Left hindlimb (tissue), 1 donor: ENCODE results near the gene APC.

Source experiments
- DNase-seq: peaks from one replicate; pipeline ENCODE4 v3.0.0-alpha.2; 2018

APC gene

DNA sequence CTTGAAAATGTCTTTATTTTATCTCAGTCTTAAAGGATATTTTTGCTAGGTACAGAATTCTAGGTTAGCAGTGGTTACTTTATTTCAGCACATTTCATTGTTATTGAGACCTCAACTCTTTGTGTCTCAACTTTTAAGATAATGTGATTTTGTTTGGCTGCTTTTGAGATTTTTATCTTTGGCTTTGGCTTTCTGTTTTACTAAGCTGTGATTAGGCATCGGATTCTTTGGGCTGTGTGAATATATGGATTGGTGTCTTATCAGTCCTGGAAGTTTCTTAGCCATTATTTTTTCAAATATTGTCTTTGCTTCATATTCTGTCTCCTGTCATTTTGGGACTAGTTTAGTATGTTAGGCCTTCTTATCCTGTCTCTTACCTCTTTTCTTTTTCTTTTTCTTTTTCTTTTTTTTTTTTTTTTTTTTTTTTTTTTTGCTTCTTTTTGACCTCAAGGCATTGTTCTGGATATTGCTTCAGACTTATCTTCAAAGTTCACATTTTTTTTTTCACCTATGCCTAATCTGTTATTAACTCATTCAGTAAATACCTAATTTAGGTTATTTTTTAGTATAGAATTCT is 20.1 kb upstream of the APC start:
- DNase-seq, result no peak

DNA sequence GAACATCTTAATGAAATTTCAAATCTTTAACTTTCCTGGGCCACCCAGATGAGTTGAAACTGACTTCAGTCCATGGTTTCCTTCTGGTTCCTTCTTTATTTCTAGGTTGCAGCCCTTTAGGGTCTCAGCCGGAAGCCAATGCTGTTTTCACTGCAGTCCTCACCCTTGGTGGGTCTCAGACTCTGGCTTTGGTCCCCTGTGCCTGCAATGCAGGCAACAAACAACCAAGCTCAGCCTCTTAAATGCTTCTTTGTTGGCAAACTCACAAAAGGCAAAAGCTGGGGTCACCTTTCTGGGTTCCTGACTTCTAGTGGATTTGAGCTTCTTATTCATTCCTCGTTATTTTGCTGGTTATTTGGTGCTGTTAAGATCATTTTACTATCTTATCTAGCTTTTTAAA is 19.3 kb upstream of the APC start:
- DNase-seq, result no peak

DNA sequence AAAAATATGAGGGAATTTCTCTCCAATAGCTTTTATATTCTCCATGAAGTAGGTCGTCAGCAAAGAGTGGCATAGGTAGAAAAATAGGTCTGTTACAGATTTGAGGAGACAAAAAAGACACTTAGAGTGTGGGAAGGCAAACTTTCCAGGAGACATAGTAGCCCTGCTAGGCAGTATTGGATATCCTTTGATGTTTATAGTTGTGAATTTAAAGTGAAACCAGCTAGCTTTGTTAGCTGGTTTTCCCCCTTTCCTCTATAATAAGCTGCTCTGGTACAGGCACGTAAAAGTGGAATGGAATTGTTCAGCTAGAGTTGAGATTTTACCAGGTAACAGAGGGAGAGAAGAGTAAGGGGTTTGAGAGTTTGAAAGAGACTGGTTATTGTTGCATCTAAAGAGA is 17.1 kb upstream of the APC start:
- no peak for DNase-seq

DNA sequence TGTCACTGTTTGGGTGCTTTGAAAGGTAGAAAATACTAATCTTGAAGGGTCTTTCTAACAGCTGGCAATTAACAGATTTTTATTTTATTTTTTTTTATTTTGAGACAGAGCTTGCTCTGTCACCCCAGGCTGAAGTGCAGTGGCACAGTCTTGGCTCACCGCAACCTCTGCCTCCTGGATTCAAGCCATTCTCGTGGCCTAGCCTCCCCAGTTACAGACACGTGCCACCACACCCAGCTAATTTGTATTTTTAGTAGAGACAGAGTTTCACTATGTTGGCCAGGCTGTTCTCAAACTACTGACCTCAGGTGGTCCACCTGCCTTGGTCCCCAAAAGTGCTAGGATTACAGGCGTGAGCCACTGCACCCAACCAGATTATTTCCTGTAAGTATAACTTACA is 12.8 kb upstream of the APC start:
- no peak for DNase-seq

DNA sequence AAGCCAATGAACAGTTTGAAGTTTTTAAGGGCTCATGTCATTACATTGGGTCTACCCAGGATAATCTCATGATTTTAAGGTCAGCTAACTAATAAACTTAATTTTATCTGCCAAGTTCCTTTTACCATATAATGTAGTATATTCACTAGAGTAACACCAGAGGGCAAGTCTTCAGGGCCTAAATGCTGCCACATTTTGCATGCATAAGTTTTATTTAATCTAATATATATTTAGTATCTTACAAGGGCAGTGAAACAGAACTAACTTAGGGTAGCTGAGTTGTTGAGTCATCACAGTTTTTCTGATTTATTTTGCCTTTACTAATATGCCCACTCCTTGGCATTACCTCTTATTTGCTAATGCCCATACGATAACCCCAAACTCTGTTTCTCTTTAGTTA is 8.1 kb upstream of the APC start:
- DNase-seq, result no peak

DNA sequence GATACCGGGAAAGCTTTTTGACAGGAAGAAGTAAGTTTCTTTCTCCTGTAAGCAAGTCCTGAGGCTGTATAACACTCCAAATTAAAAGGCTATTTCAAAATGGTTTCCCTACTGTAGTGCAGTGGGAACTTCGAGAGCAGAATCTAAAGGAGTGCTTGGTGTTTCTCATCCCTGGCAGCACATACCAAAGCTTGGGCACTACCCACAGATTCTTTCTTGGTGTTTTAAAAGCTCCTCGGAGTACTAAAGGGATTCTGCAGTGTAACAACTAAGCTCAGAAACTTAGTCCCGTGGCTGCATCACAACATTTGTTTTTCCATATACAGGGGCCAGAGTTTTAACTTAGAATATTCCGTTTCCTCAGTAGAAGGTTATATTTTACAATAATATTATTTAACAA is 5.6 kb upstream of the APC start:
- no peak for DNase-seq

DNA sequence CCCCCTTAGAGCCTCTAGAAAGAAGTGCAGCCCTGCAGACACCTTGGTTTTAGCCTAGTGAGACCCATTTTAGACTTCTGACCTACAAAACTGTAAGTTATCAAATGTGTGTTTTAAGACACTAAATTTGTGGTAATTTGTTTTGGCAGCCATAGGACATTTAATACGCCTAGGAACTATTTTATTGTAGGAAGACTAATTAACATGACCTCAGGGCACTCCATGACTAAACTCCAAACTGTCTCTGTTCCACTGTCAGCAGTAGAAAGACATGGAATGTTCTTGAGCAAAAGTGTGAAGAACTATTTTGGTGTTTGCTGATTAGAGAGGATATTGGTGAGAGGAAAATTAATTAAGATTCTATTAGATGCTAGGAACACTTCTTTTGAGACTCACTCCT is 4.1 kb upstream of the APC start:
- DNase-seq, result no peak

DNA sequence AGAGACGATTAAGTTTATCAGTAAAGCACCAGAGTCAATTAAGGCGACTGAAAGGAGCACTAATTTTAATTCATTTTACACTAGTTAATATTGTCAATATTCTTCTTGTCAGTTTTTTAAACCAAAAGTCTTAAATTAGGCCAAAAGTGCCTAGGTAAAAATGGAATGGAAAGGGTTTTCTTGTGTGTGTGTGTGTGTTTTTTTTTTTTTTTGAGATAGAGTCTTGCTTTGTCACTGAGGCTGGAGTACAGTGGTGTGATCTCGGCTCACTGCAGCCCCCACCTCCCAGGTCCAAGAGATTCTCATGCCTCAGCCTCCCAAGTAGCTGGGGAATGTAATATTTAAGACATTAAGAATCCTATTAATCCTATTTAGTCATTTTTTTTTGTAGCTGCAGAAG is 3.1 kb upstream of the APC start:
- no peak for DNase-seq

DNA sequence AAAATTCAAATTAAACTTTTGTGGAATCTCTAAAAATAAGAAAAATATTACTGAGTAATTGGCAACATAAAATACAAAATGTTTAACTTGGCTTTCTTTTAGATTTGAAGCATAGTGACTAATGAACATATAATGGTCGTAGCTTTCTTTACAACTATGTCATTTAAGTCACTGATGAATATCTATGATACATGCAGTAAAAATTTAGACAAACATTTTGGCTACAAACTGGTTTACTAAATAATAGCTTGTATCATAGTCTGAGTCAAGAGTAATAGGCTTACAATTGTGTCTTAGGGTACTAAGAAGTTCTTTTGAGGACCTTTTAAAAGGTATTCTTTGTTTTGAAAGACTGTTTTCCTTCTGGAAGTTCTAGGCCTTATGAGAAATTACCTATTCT is 2.0 kb upstream of the APC start:
- DNase-seq, result no peak

DNA sequence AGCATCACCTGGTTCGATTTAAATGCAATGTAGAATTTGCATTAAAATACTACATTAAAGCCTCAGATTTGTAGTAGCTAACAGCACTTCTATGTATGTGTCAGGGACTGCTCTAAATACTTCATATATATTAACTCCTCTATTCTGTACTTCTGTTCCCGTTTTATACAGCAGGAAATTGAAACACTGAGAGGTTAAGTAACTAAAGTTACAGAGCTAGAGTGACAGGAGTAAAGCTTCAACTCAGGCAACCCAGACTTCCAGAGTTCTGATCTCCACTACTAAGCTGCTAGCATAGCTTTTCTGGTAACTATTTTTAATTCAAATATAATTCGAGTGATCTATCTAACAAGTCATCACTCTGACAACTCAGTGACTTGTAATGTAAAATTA is 619 bp upstream of the APC start:
- DNase-seq, result no peak

DNA sequence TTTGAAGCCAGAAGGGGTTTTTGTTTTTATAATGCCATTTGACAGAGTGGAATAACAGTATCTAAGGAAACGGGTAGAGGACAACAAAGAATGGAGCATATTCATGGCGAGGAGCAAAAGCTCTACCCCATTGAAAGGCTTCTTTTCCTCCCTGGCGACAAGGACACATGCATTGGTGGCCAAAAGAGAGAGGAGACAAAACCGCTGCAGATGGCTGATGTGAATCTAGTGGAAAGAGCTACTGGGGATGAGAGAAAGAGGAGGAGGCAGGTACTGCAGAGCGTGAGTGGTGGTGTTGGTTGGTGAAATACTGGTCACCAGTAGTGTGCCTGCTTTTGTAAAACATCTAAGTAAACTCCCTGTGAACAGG is 491 bp downstream of the APC start:
- DNase-seq, result no peak

DNA sequence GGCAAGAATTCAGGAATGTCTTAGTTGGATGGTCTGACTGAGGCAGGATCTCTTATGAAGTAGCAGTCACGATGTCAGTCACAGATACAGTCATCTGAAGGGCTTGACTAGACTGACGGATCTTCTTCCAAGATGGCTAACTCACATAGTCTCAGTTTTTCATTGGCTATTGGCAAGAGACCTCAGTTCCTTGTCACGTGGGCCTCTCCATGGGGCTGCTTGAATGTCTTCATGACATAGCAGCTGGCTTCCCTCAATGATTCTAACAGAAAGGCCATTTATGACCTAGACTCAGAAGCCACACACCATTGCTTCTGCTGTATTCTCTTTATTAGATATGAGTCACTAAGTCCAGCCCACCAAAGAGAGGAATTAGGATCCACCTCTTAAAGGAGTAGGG is 4.7 kb downstream of the APC start:
- no peak for DNase-seq

DNA sequence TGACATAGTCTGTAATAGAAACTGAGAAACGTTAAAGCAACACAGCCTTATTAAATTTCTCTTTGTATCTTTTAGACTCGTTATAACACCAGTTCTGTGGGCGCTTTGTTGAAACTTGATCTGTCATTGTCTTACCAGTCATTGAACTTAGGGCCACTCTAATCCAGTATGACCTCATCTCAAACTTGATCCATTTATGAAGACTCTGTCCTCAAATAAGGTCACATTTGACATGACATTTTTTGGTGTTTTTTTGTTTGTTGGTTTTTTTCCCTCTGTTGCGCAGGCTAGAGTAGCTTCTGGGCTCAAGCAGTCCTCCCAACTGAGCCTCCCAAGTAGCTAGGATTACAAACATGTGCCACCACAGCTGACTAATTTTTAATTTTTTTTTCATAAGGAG is 5.9 kb downstream of the APC start:
- no peak for DNase-seq

DNA sequence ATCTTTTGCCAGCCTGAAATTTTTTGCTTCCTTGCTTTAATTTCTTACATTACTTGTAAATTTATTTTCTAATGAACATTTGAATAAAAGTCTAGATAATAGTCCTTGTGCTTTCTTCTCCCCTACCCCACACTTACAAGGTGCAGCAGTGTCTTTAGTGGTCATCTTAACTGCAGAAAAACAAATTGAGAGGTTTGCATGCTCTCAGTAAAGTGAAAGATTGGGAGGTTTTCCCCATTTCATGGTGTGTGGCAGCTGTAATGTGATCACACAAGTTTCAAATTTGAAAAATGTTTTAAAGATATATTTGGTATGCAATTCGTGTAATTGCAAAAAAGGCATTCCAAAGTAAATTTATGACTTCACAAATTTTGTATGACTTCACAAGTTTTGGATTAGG is 14.7 kb downstream of the APC start:
- DNase-seq, result no peak

DNA sequence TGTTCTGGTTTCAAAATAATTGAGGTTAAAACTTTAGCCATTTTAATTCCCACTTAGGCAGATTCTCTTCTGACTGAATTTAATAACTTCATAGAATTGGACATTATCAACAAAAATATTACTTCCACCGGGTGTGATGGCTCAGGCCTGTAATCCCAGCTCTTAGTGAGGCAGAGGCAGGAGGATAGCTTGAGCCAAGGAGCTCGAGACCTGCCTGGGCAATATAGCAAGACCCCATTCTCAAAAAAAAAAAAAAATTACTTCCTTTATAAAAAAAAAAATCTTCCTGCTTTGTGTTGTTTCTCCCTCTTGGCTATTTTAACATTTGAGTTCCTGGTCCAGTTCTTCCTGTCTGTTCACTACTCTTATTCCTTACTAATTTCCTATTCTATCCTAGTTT is 18.0 kb downstream of the APC start:
- DNase-seq, result no peak

DNA sequence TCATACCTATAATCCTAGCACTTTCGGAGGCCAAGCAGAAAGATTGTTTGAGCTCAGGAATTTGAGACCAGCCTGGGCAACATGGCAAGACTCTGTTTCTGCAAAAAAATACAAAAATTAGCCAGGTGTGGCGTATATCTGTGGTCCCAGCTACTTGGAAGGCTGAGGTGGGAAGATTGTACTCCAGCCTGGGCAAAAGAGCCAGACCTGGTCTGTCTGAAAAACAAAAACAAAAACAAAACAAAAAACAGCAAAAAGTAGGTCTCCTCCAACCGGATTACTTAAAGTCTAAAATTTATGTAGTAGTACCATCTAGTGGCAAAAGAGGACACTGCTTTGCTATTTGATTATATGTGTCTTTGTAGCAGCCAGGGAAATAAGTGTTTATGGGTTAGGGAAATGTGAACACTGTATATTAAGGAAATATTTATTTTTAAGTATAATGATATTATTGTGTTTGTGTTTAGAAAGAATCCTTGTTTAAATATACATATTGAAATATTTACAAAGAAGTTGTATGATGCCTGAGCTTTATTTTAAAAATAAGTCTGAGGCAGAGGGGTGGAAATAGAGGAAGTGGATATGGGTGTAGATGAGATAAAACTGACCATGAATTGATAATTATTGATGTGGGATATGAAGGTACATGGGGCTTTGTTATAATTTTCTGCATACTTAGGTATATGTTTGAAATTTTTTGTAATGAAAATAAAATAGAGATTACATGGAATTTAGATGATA is 20.0 kb downstream of the APC start:
- no peak for DNase-seq

DNA sequence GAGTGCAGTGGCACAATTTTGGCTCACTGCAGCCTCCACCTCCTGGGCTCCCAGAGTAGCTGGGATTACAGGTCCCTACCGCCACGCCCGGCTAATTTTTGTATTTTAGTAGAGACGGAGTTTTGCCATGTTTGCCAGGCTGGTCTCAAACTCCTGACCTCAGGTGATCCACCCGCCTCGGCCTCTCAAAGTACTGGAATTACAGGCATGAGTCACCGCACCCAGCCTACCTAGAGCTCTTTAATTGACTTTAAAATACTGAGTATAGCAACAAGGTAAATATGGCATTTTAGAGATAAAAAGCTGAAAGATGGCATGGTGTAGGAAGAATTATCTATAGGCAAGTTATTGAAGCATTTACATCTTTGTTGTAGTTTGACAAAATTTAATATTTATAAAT is 21.0 kb downstream of the APC start:
- DNase-seq, result no peak

DNA sequence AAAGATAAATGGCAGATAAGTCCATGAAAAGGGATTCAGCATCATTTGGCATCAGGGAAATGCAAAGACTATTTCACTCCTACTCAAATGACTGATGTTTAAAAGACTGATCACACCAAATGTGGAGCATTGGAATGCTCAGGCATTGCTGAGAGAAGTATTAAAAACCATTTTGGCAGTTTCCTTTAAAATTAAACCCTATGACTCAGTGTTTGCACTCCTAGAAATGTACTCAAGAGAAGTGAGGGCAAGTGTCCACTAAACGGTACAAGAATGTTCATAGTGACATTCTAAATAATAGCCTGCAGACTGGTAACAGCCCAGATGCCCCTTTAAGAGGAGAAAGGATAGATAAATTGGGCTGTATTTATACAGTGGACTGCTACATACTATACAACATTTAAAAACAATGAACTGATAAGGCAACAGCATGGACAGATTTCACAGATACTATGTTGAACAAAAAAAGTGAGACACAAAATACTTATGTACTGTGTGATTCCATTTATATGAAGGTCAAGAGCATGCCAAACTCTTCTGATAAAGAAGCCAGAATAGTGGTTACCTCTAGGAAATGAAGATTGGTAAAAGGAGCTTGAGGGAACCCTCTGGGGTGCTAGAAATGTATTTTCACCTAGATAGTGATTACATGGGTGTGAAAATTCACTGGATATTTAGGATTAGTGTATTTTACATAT is 24.6 kb downstream of the APC start:
- DNase-seq, result no peak

DNA sequence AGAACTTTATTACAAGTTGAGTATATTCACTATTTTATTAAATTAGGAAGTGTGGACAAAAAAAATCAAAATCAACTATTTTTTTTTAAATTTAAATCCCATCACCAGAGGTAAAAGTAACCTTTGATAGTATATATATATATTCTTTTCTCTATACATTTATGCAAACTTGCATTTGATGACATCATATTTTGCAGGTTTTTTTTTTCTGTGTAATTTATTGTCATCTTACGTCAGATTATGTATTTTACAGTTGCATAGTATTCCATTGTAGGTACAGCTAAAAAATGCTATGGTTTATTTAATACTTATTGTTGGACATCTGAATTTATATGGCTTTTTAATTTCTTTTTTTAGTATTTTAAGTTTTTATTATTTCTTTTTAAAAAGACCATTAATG is 25.5 kb downstream of the APC start:
- no peak for DNase-seq

DNA sequence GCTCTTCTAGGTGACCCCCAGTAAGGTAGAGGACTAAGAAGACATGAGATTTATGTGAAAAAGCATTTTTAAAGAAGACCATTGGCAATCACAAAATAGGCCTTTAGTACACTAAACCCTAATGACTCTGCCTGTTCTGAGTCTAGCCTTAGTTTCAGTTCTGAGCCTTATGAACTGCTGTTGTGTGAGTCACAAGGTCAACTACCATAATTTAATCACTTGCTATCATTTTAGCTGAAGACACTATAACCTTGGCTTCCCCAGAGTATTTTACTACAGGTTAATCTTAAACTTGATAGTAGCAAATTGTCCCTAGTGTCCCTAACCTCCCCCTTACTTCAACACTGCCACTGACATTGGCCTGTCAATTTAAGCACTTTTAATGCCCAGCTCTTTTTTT is 34.4 kb downstream of the APC start:
- DNase-seq, result no peak

DNA sequence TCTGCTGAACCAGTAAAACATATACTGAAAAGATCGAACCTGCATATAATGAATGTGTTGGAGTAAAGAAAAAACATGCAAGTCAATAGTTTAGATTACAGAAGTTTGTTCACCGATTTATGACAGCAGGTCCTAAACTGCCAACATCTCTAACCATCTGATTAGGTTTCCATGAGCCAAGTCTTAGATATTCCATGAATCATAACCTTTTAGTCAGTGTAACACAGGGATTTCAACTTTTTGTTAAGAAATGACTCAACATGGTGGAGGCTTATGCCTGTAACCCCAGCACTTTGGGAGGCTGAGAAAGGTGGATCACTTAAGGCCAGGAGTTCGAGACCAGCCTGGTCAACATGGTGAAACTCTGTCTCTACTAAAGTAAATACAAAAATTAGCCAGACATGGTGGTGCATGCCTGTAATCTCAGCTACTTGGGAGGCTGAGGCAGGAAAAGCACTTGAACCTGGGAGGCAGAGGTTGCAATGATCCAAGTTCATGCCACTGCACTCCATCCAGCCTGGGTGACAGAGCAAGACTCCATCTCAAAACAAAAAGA is 38.7 kb downstream of the APC start:
- no peak for DNase-seq

DNA sequence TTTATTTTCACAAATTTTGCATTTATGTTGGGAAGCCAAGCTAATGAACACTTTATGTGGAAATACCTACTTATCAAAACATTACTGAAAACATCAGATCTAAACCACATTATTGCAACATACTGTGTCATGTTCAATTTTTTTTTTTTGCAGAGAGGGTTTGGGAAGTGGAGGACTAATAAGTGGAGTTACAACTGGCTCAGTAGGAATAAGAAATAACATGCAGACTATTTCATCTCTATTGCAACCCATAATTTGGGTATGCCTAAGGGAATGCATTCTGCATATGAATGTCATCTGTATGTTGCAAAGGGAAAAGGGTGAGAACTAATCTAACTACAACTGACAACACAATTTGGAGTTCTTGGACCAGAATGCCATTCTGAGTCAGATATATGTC is 41.8 kb downstream of the APC start:
- DNase-seq, result no peak

DNA sequence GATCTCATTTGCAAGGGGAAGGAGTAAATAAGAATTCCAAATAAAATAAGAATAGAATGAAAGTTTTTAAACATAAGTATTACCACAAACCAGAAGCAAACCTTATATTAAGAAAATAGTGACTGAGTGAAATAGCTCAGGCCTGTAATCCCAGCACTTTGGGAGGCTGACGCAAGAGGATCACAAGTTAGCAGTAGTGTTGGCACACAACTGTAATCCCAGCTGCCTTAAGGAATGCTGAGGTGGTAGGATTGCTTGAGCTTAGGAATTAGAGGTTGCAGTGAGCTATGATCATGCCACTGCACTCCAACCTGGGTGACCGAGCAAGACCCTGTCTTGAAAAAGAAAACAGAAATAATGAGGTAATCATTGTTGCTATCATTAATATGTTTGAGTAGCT is 47.0 kb downstream of the APC start:
- DNase-seq, result no peak

DNA sequence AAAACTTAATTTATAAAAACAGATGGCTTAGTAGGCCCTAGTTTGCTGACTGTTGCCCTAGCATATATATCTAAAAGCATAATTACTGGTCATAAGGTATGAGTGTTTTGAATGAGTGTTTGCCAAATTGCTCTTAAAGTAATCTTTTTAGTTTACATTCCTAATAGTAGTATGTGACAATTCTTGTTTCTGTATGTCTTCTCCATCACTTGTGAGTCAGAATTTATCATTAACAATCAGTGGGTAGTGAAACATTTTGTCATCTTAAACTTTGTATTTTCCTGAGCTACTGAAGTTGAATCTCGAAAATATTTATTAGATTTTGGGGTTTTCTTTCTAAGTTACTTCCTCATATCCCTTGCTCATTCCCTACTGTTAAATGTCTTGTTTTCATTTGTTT is 49.6 kb downstream of the APC start:
- no peak for DNase-seq

DNA sequence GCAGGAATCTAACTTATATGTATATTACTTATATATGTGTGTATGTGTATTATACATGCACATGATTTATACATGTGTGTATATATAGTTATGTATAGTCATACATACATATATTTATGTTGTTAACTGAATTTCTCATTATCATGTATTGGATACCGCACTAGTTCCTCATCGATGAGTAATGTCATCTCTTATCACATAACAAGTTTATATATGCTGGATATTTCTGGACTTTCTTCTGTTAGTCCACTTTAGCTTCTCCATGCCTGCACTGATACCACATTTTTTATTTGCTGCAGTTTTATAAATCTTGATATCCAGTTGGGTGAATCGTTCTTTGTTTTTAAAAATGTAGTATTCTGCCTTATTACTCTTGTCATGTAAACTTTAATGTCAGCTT is 50.2 kb downstream of the APC start:
- DNase-seq, result no peak
